CD4-positive, alpha-beta T cell (primary cell): ENCODE results near the gene TTLL6. TPM values are rescaled to one million over a fixed set of nuclear protein-coding genes. Genes with fewer than 3 reads are reported as not detected.

Experiments used
- ATAC-seq: fragments of 200-7000 bp; cut with Tn5 transposase; one replicate; pipeline ENCODE4 v1.10.0; 2022; ENCODE audit warnings: mild to moderate bottlenecking; ENCODE audit not compliant: poor library complexity
- CTCF ChIA-PET: fragments of 350-600 bp; sonication (Branson Sonifier 250); formaldehyde crosslinking; loops from one replicate; lab custom pipeline; 2021; ENCODE audit warnings: antibody characterized with exemption, inconsistent platforms; lab: Charles Lee
- POLR2A ChIA-PET: fragments of 350-600 bp; sonication (Branson Sonifier 250); formaldehyde crosslinking; loops from one replicate; lab custom pipeline; 2021; ENCODE audit warnings: antibody characterized with exemption, inconsistent platforms; lab: Charles Lee
- DNase-seq, 14 experiments: peaks; one replicate each; pipeline ENCODE4 v3.0.0-alpha.2; 2013 to 2020; ENCODE audit warnings: mixed read lengths in 2 of 14
- H3K27ac ChIP-seq, 2 donors: one replicate each; pipeline versions ENCODE4 v1.5.1 to v1.7.0; 2013; ENCODE audit warnings: low read length in 2 of 2, low read depth in 1 of 2, mild to moderate bottlenecking in 1 of 2
- H3K27me3 ChIP-seq, 2 experiments: 1 replicate in 1 of 2; 2 replicates in 1 of 2; pipeline versions ENCODE4 v1.6.1 to v1.7.0; 2013; ENCODE audit warnings: low read length in 2 of 2, control low read depth in 1 of 2, mild to moderate bottlenecking in 1 of 2, moderate library complexity in 1 of 2; ENCODE audit not compliant: insufficient read depth in 2 of 2, control insufficient read depth in 1 of 2
- H3K36me3 ChIP-seq: one replicate; pipeline ENCODE4 v1.6.1; 2013; ENCODE audit warnings: low read length, control low read depth; ENCODE audit not compliant: insufficient read depth
- H3K4me1 ChIP-seq: one replicate; pipeline ENCODE4 v1.6.1; 2013; ENCODE audit warnings: low read length, control low read depth; ENCODE audit not compliant: insufficient read depth
- H3K4me3 ChIP-seq: one replicate; pipeline ENCODE4 v1.5.1; 2013; ENCODE audit warnings: mild to moderate bottlenecking, low read length, moderate library complexity
- H3K9me3 ChIP-seq, 2 experiments: 1 replicate in 1 of 2; 2 replicates in 1 of 2; pipeline versions ENCODE4 v1.6.1 to v1.7.0; 2013; ENCODE audit warnings: low read length in 2 of 2, mild to moderate bottlenecking in 2 of 2, control low read depth in 1 of 2, moderate library complexity in 1 of 2; ENCODE audit not compliant: control insufficient read depth in 1 of 2, insufficient read depth in 1 of 2
- H3K27ac Mint-ChIP-seq: one replicate; pipeline ENCODE4 v1.8.0; 2020; ENCODE audit warnings: mixed read lengths
- H3K27me3 Mint-ChIP-seq: one replicate; pipeline ENCODE4 v1.8.0; 2021; ENCODE audit warnings: mixed read lengths
- H3K36me3 Mint-ChIP-seq: one replicate; pipeline ENCODE4 v1.8.0; 2021; ENCODE audit warnings: low read depth, mixed read lengths
- H3K4me1 Mint-ChIP-seq: one replicate; pipeline ENCODE4 v1.8.0; 2021; ENCODE audit warnings: low read depth, mixed read lengths
- H3K4me3 Mint-ChIP-seq: one replicate; pipeline ENCODE4 v1.8.0; 2020; ENCODE audit warnings: mild to moderate bottlenecking, mixed read lengths
- H3K9me3 Mint-ChIP-seq: one replicate; pipeline ENCODE4 v1.8.0; 2020; ENCODE audit warnings: mixed read lengths
- CTCF ChIP-seq: fragments of 200-600 bp; IDR thresholded peaks from one replicate; pipeline ENCODE4 v1.8.0; 2022; ENCODE audit warnings: antibody characterized with exemption, mild to moderate bottlenecking
- intact Hi-C, 2 experiments: fragments of 100-400 bp; cut with DNase I in 1 of 2; cut with micrococcal nuclease in 1 of 2; formaldehyde crosslinking; loops; one replicate each; pipeline versions ENCODE4 v1.15.1 to v1.9.0; 2023 to 2025; cut with DNase I, micrococcal nuclease
- total RNA-seq, 174 experiments: library from RNA in 2 of 174; stranded (reverse) in 2 of 174; gene quantifications; one replicate each; pipeline ENCODE4 v1.2.3 and lab custom pipeline; 2021 to 2026

Gene TTLL6
- total RNA-seq, 2 experiments from 2014 or later = not detected

GRCh38 chr17:48751172-48751571, 65.9 kb downstream of the TTLL6 start:
- Mint-ChIP-seq H3K36me3 (no peaks in the 10 kb centered on the region), H3K4me3 (no peak overlapping the region), H3K9me3 (no peaks in the 10 kb centered on the region), H3K4me1 (peaks cover 35% of the 10 kb centered on the region), H3K27me3 (peaks cover 95% of the 10 kb centered on the region), H3K27ac (no peak overlapping the region)
- H3K4me1 ChIP-seq = peaks cover 44% of the 10 kb centered on the region
- H3K27me3 ChIP-seq = peaks cover 92 to 100% of the 10 kb centered on the region in 2 experiments
- intact Hi-C loops = no loop called here
- H3K27ac ChIP-seq = no peak overlapping the region
- POLR2A ChIA-PET = interaction anchor here (0.7 to 1.0 kb wide), 2 partner anchors 8 to 33 kb away, joined by 3 to 4 read pairs; no protein-coding TSS in a partner anchor
- H3K4me3 ChIP-seq = no peak overlapping the region
- no peak for TF ChIP-seq CTCF
- CTCF ChIA-PET = interaction anchor here (0.7 to 1.5 kb wide), 4 partner anchors 27 to 133 kb away, joined by 3 to 6 read pairs (median 4); no protein-coding TSS in a partner anchor
- H3K36me3 ChIP-seq = no peaks in the 10 kb centered on the region
- DNase-seq (no peak), ATAC-seq (no peak)
- peaks cover 8 to 38% of the 10 kb centered on the region in 2 experiments for H3K9me3 ChIP-seq

- Histone ChIP-seq H3K27ac (no peak overlapping the region), H3K27me3 (peaks cover 92 to 100% of the 10 kb centered on the region in 2 experiments), H3K4me1 (peaks cover 44% of the 10 kb centered on the region), H3K36me3 (no peaks in the 10 kb centered on the region), H3K4me3 (no peak overlapping the region), H3K9me3 (peaks cover 8 to 35% of the 10 kb centered on the region in 2 experiments)
- Mint-ChIP-seq H3K4me3 (no peak overlapping the region), H3K27me3 (peaks cover 95% of the 10 kb centered on the region), H3K4me1 (peaks cover 35% of the 10 kb centered on the region), H3K9me3 (no peaks in the 10 kb centered on the region), H3K27ac (no peak overlapping the region), H3K36me3 (no peaks in the 10 kb centered on the region)
- ATAC-seq = no peak
- no peak for TF ChIP-seq CTCF
- ChIA-PET CTCF (interaction anchor here (0.7 to 1.2 kb wide), 4 partner anchors 26 to 135 kb away, joined by 3 to 6 read pairs (median 3); no protein-coding TSS in a partner anchor), POLR2A (no interaction called here)
- no peak for DNase-seq
- intact Hi-C loops = loop anchor here in 1 of 2 experiments (2.0 kb wide), 1 partner anchor 31 kb away; no protein-coding TSS in a partner anchor
These were observed 67.1 kb downstream of the TTLL6 start for GRCh38 chr17:48749621-48750553.

GRCh38 chr17:48748718-48749566, 68.1 kb downstream of the TTLL6 start:
- intact Hi-C loops = loop anchor here in 1 of 2 experiments (2.0 kb wide), 1 partner anchor 30 kb away; no protein-coding TSS in a partner anchor
- Histone ChIP-seq H3K4me1 (peaks cover 34% of the 10 kb centered on the region), H3K36me3 (no peaks in the 10 kb centered on the region), H3K4me3 (no peak overlapping the region), H3K27me3 (peaks cover 88 to 98% of the 10 kb centered on the region in 2 experiments), H3K9me3 (peaks cover 8 to 29% of the 10 kb centered on the region in 2 experiments), H3K27ac (no peak overlapping the region)
- ATAC-seq (no peak), DNase-seq (no peak)
- Mint-ChIP-seq H3K27me3 (peaks cover 97% of the 10 kb centered on the region), H3K27ac (no peak overlapping the region), H3K36me3 (no peaks in the 10 kb centered on the region), H3K9me3 (no peaks in the 10 kb centered on the region), H3K4me3 (no peak overlapping the region), H3K4me1 (peaks cover 28% of the 10 kb centered on the region)
- ChIA-PET CTCF (interaction anchor here (1.0 to 1.6 kb wide), 2 partner anchors 25 to 36 kb away, joined by 3 to 4 read pairs; no protein-coding TSS in a partner anchor), POLR2A (no interaction called here)
- TF ChIP-seq CTCF = no peak
